GM08714 (cell line): ENCODE results near the gene SORBS2.

ENCODE experiments used
- H3K4me3 ChIP-seq: fragments of 200-500 bp; sonication (Bioruptor generic); 2 replicates; pipeline ENCODE4 v1.5.1; 2014; ENCODE audit warnings: mild to moderate bottlenecking, low read length, inconsistent platforms
- ZNF274 ChIP-seq: IDR thresholded peaks from 2 replicates; pipeline ENCODE4 v1.6.1; 2012; ENCODE audit warnings: mild to moderate bottlenecking, low read depth, low read length

The SORBS2 gene

DNA sequence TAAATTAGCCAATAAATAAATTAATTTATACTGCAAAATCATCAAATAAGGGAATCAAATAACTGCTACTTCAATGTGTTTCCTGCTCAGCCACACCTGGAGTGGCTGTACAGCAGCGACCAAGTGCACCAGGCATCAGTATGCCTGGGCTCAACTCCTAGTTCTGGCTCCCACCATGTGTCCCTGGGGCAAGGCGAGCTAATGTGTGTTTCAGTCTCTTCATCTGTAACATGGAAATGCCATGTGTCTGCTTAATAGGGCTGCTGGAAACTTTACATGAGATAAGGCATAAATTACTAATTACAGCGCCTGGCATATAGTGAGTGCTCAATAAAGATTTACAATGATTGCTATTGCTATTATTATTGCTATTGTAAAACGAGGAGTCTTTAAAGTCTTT, 167.6 kb downstream of the SORBS2 start:
- no peak for TF ChIP-seq ZNF274
- no peak overlapping the region for H3K4me3 ChIP-seq

DNA sequence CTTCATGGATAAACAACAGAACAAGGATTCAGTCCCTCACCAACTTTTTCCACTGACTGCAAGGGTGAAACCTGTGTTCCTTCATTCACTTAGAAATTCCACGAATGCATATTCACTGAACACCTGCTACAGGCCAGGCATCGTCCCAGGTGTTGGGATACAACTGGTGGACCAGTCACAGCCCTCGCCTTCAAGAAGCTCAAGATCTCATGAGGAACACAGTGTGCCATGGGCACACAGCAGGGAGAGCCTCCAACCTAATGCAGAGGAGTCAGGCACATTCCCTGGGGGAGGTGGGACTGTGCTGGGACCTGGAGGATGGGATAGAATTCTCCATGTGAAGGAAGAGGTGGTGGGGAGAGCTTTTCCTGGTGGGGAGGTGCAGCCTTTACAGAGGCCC, 169.1 kb downstream of the SORBS2 start:
- TF ChIP-seq ZNF274: no peak
- no peak overlapping the region for H3K4me3 ChIP-seq

DNA sequence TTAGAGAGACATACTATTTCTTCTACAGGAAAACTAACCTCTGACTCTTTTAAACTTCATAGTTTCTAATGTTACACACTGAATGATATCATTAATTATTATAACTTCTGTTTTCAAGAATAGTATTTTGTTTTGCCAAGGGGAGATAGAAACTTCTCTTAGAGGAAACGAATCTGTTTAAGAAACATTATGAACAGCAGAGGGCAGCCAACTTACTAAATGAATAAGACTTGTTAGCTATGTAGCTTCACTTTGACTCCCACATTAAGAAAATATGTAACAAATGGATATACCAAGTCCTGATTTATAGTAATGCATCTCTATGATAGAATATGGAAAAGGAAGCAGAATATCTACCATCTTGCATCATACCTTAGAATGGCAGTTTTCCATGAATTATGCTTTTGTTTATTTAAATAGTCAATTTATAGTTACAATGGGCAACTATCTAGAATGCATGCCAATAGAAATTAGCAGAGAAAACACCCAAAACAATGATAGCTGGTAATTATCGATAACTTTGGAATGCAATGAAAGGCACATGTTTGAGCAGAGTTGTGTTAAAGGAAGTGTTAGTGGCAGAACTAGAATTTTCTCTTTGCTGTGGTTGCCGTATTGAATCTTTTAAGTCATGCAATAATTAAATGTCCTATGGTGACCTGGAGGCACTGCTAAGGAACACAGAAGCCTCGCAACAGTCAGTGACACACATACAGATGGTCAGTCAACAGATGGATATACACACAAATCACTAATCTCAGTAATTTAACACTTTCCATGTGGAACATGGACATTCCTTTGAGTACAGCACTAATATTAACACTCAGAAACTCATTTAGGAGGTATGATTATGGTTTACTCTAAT, 171.0 kb downstream of the SORBS2 start:
- TF ChIP-seq ZNF274: no peak
- H3K4me3 ChIP-seq: no peak overlapping the region

DNA sequence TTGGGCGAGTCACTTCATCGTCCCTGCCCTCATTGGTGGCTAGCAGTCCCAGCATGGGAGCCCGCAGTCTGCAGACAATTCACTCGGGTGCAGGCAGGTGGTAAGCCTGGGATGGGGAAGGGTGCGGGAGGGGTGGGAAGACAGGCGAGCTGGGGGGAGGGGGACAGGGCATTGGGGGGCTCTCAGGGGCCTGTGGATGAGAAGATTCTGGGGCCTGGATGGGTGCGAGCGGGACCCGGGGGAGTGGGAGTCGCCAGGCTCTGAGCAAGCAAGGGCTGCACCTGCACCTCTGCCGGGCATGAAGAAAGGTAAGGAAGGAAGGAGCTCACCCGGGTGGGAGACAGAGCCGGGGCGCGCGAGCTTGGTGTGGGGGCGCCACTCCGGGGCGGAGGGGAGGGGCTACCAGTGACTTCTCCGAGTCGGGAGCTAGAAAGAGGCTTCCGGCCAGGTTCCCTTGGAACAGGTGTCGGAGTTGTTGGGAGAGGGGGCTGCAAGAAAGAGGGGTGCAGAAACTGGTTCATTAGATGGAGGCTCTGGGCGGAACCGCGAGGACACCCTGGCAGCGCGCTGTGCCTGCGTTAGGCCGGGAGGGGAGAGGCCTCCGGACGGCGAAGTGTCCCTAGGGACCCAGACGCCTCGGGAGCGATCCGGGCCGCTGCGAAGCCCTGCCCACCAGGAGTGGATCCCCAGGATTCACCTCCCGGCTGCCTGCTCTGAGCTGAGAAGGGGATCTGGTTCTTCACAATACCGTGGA, 173.3 kb downstream of the SORBS2 start:
- H3K4me3 ChIP-seq: no peak overlapping the region
- no peak for TF ChIP-seq ZNF274

DNA sequence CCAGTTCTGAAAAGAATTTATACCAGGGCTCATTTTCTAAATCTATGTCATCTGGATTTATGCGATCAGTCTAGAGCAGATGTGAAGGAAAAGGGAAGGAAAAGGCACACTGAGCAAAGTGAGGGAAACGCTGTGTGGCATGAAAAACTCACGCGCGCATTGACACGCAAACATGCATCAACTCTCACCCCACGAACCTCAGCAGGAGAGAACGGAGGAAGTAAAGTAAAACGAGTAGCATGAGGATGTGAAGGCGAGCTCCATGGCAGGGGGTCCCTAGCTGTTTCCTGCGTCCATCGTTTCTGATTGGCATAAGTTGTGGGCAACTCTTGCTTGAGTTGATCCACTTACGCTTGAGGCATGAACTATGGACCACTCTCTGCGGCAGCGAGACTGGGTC, 173.9 kb downstream of the SORBS2 start:
- H3K4me3 ChIP-seq: no peak overlapping the region
- no peak for TF ChIP-seq ZNF274

DNA sequence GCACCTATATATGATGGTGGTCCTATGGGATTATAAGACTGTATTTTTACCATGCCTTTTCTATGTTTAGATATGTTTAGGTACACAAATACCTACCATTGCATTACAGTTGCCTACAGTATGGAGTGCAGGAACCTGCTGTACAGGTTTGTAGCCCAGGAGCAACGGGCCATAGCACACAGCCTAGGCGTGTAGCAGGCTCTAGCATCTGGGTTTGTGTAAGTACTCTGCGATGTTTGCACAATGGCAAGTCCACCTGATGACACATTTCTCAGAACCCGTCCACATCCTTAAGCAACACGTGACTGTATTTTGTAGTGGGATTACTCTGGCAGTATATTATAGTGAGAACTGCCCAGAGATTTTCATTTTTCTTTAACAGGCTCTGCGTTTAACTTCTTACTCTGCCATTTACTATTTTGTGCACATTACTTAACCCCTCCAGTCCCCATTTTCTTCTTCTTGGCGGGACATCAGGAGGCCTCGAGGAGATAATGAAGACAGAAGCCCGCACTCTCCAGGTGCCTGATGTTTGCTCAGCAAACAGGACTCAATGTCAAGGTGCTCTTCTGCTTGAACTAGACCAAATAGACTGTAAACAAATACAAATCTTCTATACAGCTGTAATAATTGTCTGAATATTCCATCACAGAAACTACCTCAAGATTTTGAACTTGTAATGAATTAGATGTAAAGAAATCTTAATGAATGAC, 174.7 kb downstream of the SORBS2 start:
- no peak for TF ChIP-seq ZNF274
- no peak overlapping the region for H3K4me3 ChIP-seq

DNA sequence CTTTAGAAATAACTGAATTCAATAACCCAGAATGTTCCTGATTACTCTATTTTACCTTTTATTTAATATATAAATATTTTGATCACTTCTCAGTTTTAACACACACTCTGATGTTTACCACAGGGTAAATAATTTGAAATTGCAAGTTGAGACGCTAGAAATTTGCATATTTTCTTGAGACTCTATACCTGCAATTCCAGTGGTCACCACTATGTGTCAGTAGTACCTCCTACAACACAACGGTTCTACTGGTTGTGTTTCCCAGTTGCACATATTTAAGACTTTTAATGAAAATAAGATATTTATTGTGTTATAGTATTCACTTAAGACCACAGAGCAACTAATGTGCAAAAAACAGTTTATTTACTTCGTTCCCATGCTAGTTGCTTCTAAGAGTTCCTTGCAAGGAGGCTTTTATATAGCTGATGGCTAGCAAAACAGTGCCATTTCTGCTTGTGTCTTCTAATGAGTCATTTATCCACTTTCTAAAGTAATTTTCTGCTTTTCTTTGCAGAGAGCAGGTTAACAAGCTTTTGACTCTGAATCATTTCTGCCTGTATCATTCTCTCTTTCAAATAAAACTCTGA, 177.8 kb downstream of the SORBS2 start:
- no peak overlapping the region for H3K4me3 ChIP-seq
- TF ChIP-seq ZNF274: no peak

DNA sequence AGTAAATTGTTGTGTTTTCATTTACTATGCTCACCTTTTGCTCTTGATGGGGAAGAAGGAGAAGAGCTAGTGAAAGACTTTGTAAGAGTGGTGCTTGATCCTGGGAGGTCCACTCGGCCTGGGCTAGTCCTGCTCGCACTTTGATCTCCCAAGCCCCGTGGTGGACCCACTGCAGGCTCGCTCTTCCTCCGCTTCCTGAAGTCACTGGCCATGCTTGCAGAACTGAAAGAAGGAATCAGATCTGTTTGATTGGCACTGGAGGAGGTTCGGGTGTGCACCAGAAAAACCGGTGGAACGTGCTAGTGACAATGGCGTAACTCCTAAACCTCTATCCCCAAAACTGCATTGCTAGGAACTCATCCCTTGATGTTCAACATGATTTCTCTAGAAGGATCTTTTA, 185.2 kb downstream of the SORBS2 start:
- no peak for TF ChIP-seq ZNF274
- H3K4me3 ChIP-seq: no peak overlapping the region

DNA sequence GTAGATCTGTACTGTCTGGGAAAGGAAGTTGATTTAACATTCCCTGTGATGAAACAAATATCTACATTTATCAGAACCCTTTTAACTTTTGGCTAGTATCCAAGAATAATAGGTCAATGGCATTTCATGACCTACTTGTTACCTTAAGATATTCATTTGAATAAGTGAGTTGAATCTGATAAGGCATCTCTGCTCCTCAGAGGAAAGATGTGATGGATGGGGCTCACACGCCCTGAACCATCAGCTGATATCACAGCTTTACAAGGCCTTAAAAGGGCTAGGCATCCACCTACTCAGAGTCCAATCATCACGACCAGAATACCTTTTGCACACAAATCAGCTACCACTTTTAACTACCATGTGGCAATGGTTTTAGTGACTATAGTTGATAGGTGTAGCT, 186.5 kb downstream of the SORBS2 start:
- no peak overlapping the region for H3K4me3 ChIP-seq
- TF ChIP-seq ZNF274: no peak

DNA sequence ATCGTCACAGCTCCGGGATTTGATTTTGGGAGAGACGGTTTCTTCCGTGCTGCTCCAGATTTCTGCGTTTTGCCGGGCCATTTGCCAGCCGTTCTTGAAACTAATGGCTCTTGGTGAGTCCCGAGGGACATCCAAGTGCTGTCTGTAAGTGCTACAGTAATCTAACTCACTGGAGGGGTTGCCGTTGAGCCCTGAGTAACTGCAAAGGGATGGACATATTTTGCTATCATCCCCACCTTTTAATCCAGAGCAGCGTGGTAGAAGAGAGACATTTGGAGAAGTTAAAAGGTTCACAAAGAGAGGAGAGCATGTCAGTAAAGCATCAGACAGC, 187.8 kb downstream of the SORBS2 start:
- H3K4me3 ChIP-seq: no peak overlapping the region
- TF ChIP-seq ZNF274: no peak

DNA sequence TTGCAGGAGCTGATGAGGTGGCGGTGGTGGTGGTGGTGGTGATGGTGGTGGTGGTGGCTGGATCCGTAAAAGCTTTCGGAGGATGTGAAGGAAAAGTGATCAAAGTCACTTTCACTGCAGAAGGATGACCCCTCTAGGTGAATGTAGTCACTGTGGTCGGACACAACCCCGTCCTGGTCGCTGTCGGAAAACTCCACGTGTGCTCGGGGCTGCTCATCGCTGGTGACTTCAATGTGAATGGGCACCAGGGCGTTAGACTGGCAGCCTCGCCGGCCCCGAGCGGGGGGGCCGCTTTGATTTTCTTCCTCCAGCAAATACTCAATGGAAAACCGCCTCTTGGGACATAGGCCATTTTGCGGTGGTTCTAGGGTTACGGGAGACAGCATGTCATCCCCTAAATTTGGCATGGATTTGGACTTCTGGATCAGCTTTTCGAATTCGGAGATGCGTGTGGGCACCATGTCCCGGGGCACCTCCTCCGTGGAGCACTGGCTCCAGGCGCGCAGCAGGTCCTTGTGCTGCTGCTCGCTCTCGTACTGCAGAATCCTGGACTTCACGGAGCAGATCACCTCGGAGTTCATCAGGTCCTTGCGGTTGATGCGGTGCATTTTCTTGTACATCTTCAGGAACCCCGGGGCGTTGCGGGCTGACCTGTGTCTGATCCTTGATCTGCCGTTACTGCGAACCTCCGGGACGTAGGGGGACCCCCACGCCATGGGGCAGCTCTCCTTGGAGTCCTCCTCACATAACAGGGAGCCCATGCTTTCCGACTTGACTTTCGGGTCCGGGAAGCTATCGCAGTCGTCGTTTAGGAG, 188.3 kb downstream of the SORBS2 start:
- no peak overlapping the region for H3K4me3 ChIP-seq
- no peak for TF ChIP-seq ZNF274

DNA sequence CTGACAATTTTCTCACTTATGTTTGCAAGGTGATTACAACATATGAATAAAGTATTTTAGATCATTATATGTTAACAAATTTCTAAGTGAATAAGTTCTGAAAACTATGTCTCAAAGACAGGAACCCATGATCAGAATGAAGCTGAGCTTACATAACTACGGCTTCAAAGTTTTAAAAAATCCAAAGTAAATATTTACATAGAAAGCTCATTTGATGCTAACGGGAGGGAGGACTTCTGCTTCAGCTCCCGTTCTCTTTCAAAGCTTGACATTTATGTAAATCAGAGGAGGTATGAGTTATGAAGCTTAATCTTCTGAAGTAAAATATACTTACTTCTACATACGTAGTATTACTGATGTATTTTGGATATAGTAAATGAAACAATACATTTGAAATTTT, 203.8 kb downstream of the SORBS2 start:
- no peak overlapping the region for H3K4me3 ChIP-seq
- no peak for TF ChIP-seq ZNF274

DNA sequence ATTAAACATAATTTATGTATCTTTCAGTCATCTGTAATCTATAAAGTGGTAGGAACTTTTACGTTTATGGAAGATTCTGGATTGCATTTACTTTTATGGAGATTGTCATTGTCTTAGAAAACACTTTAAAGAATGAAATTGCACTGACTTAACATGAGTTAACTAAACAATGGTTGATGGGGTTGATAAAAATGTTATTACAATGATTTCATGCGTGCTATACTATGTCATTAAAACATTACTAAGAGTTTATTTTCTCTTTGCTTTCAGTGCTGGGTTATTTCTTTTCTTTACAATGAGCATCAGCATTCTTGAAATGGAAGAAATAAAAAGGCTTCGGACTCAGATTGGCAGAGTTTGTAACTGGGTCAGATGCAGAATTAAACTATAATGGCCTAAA, 209.6 kb downstream of the SORBS2 start:
- no peak for TF ChIP-seq ZNF274
- H3K4me3 ChIP-seq: no peak overlapping the region

DNA sequence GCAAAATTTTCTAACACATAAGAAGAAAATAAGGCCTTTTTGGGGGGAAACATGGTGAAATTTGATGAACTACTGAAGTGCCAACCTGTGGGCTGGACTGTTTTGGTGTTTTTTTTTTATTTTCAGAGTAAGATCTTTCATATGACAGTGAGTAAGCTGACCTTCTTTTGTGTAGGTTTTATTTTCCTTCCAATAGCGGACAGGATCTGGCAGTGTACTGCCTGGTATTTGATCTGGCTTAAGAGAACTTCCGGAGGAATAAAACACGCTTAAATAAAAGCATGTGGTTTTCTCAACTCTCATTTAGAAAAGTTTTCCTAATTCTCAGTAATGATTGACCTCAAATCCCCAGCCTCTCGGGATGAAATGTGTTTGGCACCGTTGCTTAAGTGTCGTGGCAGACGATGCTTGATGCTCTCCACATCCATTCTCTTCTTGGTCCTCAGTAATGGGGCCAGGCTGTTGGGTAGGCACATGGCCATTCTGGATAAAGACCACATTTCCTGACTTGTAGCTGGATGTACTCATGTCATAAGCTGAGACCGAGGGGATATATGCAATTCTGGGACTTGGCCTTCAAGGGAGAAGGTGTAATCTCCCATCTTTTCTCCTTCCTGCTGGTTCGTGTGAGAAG, 211.1 kb downstream of the SORBS2 start:
- no peak overlapping the region for H3K4me3 ChIP-seq
- TF ChIP-seq ZNF274: no peak
